GM12892 (cell line): ENCODE measurements around the gene CHGA. TPM values are rescaled to one million over a fixed set of nuclear protein-coding genes. Genes with fewer than 3 reads are reported as not detected.
A peak's percentile ranks its signal among the peaks of the same experiment; 100 is the strongest.

Experiments
- DNase-seq: peaks from one replicate; pipeline ENCODE4 v3.0.0; 2011; ENCODE audit not compliant: insufficient read length
- FAIRE-seq: peaks from 2 replicates; lab custom pipeline; 2011; peaks lifted over from hg19 to GRCh38; lab: Jason Lieb, UNC
- POLR2A ChIP-seq: IDR thresholded peaks from 2 replicates; pipeline ENCODE4 v1.6.1; 2011; ENCODE audit warnings: low read depth, low read length, control low read depth
- POLR2AphosphoS5 ChIP-seq: IDR thresholded peaks from 2 replicates; pipeline ENCODE4 v1.6.1; 2011; ENCODE audit warnings: low read depth, low read length, control low read depth
- TAF1 ChIP-seq: IDR thresholded peaks from 2 replicates; pipeline ENCODE4 v1.6.1; 2011; ENCODE audit warnings: low read depth, mild to moderate bottlenecking, control low read depth, low read length, borderline replicate concordance
- polyA plus RNA-seq: library from polyadenylated mRNA; unstranded; fragments of >200 nt; gene quantifications from one replicate; pipeline ENCODE4 v1.2.1, GENCODE V29; 2012; ENCODE audit warnings: missing spikeins, inconsistent platforms; ENCODE audit not compliant: missing spikeins

Gene CHGA, protein sequence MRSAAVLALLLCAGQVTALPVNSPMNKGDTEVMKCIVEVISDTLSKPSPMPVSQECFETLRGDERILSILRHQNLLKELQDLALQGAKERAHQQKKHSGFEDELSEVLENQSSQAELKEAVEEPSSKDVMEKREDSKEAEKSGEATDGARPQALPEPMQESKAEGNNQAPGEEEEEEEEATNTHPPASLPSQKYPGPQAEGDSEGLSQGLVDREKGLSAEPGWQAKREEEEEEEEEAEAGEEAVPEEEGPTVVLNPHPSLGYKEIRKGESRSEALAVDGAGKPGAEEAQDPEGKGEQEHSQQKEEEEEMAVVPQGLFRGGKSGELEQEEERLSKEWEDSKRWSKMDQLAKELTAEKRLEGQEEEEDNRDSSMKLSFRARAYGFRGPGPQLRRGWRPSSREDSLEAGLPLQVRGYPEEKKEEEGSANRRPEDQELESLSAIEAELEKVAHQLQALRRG
- polyA plus RNA-seq = not detected

DNA sequence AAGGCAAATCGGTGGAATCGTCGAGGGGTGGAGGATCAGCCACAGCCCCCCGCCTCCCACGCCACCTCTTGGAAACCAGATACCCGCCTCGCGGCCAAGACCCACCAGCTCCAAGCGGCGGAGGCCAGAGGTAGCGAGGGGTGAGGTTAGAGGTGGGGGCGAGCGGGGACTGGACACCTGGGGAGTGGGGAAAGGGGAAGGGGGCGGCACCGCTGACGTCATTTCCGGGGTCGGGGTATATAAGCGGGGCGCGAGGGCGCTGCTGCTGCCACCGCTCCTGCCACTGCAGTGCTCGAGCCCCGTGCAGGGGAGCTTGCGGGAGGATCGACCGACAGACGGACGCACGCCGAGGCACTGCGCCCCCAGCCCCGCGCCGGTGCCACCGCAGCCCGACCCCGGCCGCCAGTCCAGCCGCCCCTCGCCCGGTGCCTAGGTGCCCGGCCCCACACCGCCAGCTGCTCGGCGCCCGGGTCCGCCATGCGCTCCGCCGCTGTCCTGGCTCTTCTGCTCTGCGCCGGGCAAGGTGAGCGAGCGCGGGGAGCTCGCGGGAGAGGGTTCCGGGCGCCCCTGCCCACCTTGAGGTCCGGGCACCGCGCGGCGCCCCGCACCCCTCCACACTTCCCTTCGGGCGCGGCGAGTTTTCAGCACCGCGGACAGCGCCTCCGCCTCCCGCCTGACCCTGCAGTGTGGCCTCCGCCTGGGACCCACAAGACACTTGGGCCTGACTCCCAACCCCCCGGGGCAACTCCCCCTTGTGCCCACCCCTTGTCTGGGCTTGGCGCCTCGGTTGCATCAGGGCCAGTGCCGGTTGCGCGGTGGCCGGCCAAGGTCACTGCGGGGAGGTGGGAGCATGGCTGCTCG is at the start of gene CHGA:
CHGA (plus strand) TSS at position 268 of the 861 bp plus-strand sequence; CDS start at position 478, 210 bp downstream.
- no peak for TF ChIP-seq POLR2A
- TF ChIP-seq POLR2AphosphoS5 = no peak
- no peak for TF ChIP-seq TAF1
- DNase-seq (peak; percentile 55), FAIRE-seq (no peak)

DNA sequence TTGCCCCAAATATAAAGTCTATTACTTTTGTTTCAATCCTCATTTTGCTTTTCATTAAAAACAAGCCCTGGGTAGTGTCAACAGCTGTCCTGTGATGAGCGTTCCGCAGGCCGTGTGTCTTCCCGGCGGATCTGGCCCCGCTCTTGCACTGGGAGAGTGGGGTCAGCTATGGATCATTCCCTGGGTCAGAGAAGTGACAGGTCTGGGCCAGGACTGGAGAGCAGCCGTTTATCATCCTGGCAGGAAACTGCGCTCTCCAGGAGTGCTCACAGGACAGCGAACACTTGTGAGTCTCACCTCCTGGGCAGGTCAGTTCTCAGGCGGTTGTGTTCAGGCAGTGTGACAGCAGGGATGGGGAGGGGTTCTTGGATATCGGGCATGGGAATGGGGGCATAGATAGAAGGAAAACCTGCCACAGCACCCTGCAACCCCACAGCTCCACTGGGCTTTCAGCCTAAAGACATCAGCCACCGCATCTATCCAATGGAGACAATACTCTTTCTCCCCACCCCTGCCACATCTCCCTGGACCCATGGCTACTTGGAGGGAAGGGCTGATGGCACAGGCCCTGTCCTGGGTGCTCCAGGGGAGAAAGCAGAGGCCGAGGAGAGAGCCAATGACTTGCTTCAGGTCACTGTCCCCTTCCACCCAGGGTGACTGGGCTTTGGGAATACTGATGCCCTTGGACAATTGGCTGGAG is 47.8 kb upstream of the CHGA start:
- DNase-seq (no peak), FAIRE-seq (no peak)
- no peak for TF ChIP-seq POLR2AphosphoS5
- no peak for TF ChIP-seq POLR2A
- no peak for TF ChIP-seq TAF1

DNA sequence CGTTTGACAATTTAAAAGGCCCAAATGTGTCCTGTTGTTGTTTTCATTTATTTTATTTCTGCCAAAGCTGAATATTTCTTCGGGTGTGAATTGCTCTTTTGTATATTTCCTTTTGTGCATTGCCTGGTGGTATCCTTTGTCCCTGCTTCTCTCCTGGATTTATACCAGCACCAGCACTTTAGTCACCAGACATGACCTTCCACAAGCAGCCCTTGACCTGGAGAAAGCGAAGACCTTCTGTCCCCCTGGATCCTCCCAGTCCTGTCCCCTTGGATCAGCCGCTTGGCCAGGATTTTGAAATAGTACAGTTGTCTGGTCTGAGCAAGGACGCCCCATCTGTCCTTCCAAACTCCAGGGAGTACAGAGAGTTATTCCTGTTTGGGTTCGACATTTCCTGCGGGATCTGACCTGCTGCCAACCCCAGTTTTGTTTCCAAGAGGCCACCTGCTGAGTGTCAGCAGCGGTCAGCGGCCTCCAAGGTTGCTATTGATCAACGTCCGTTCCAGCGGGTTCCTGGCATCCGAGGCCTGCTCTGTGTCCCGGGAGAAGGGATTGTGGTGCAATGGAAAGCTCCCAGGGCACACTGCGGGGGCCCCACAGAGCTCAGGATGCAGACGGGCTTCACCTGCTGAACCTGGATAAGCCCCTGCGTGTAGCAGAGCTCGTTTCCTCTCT is 45.1 kb upstream of the CHGA start:
- FAIRE-seq (no peak), DNase-seq (no peak)
- TF ChIP-seq TAF1 (no peak), POLR2AphosphoS5 (no peak), POLR2A (no peak)

DNA sequence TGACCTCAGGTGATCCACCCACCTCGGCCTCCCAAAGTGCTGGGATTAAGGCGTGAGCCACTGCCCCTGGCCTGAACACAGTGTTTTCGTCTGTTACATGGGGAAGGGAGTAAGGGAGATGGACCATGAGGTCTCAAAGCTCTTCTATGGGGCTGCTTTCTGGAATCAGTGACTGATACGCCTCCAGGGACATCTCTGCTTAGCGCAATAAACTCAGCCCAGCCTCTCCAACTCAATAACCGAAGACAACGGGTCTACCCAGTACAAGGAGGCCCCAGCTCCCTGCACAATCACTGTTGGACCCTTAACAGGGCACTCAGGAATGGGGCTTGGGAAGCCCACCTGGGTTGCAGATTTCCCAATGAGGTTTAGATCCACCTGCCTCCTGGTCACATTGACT is 42.6 kb upstream of the CHGA start:
- no peak for FAIRE-seq
- no peak for TF ChIP-seq TAF1

DNA sequence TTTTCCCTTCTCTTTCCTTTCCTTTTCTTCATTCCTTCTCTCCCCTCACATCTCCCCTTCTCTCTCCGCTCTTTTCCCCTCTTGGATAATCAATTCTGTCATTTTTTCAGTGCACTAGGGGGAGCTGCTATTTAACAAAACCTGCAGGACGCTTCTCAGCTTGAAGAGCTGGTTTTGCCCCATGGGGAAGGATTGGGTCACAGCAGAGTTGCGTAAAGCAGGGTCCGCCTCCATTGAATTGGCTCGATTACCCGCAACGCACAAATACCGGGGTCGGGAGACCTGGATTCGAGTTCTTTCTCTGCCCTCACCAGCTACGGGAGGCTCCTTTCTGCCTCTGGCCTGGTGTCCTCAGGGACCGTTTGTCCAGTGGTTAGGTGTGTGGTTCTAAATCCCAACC is 42.1 kb upstream of the CHGA start:
- no peak for DNase-seq
- FAIRE-seq = no peak
- TF ChIP-seq POLR2A (no peak), TAF1 (no peak)

More for the DNA sequence above, 42.6 kb upstream of the CHGA start:
- no peak for DNase-seq

DNA sequence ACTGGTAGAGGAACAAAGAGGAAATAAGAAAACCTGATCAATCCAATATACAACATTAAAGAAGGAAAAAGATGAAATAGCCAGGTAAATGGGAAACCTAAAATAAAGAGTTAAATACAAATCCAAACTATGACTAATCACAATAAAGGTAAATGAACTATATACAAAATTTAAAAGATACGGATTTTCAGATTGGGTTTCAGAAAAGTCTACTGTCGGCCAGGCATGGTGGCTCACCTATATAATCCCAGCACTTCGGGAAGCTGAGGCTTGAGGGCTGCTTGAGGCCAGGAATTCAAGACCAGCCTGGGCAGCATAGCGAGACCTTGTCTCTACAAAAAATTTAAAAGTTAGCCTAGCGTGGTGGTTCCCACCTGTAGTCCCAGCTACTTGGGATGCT is 39.9 kb upstream of the CHGA start:
- DNase-seq (no peak), FAIRE-seq (no peak)
- TF ChIP-seq POLR2AphosphoS5 = no peak
- TF ChIP-seq POLR2A = no peak
- no peak for TF ChIP-seq TAF1

DNA sequence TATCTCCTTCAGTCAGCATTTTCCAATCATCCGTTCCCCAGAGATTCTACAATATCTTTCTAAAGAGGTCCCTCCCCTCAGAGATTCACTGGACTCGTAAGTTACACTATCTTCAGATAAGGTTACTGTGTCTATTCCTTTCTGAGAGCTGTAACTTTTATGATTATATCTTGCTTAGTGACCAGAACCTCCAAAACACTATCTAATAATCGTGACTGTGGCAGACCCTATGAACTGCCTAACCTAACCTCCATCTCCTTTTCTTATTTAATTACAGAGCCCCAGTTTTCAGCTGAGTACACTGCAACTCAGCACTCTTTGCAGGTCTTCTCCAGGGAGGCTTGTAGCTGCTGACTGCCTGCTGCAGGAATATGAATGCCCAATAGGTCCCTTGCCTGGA is 38.5 kb upstream of the CHGA start:
- DNase-seq (no peak), FAIRE-seq (no peak)
- no peak for TF ChIP-seq POLR2AphosphoS5
- TF ChIP-seq TAF1 = no peak
- TF ChIP-seq POLR2A = no peak

DNA sequence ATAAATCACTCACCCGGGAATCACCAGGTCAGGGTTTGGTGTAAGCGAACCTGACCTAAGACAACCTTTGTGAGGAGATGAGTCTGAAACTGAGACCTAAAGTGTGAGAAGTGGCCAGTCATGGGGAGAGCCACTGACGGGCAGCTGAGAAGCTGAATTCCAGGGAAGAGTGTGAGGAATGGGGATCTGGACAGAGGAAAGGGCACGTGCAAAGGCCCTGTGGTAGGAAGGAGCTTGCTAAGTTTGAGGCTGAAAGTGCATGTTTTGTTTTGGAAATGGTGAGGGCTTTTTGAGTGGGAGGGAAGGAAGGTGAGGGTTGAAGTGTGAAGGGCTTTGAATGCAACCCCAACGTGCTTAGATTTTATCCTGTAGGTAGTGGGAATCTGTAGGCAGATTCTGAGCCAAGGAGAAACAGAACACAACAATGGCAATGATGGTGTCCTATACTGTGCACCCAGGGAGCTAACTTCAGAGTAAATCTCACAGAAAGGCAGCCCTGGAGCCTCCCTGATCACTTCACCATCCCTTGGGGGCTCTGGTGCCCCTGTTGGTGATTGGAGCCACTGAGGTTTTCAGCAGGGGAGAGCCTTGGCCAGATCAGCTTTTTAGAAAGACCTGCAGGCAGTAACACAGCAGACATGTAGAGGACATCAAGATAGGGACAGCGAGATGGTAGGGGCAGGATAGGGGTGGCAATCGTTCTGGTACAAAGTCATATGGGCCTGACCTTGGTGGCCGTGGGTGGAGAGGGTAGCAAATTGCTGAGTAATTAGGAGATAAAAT is 37.5 kb upstream of the CHGA start:
- TF ChIP-seq POLR2AphosphoS5 = no peak
- FAIRE-seq = no peak

DNA sequence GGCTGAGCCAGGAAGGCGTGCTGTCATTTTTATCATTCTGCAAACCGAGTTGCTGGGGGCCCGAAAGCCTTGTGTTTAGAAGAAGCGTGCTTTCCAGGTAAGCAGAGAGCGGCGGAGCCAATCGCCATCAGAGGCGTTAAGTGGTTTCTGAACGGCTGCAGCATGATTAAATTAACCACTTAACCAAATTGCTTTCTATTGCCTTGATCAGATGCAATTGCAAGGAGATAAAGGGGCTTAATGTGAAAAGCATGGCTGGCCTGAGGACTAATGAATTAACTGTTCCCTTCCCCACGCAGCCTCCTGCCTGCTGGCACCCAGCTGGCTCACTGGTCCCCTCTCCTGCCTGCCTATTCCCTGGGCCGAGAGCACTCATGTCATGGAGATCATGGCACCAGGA is 36.6 kb upstream of the CHGA start:
- TF ChIP-seq POLR2AphosphoS5 = no peak
- TF ChIP-seq TAF1 = no peak
- no peak for TF ChIP-seq POLR2A
- DNase-seq (no peak), FAIRE-seq (no peak)

More for the DNA sequence above, 37.5 kb upstream of the CHGA start:
- DNase-seq = no peak

DNA sequence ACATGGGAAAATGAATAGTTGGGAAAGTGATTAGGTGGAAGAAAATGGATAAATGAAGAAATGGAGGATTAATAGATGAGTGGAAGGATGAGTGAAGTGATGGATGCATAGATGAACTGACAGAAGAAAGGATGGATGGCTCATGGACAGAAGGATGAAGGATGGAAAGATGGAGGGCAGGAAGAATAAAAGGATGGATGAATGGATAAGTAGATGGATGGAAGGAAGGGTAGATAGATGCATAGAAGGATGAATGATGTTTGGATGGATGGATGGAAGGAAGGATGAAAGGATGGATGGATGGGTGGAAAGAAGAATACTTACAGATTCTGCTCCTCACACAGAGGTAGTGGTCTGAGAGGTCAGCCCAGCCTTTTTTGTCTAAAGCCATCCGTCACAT is 35.8 kb upstream of the CHGA start:
- TF ChIP-seq TAF1 (no peak), POLR2AphosphoS5 (no peak), POLR2A (no peak)
- FAIRE-seq (no peak), DNase-seq (no peak)

DNA sequence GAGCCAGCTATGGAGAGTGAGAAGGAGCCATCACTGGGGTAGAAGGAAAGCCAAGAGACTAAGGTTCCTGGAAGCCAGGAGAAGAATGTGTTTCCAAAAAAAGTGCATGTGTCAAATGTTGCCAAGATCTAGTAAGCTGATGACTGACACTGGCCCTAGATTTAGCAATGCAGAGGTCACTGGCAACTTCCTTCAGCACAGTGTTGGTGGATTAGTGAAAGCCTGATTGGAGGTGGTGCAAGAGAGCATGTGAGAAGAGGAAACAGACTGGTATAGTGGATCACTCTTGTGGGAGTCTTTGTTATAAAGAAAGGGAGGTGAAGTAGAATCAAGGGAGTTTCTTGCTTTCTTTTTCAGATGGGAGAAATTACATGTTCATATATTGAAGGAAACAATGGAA is 34.1 kb upstream of the CHGA start:
- DNase-seq = no peak
- FAIRE-seq = no peak
- TF ChIP-seq POLR2AphosphoS5 (no peak), TAF1 (no peak)
